Measurements from ENCODE around the gene MYO9A.

MYO9A gene

DNA sequence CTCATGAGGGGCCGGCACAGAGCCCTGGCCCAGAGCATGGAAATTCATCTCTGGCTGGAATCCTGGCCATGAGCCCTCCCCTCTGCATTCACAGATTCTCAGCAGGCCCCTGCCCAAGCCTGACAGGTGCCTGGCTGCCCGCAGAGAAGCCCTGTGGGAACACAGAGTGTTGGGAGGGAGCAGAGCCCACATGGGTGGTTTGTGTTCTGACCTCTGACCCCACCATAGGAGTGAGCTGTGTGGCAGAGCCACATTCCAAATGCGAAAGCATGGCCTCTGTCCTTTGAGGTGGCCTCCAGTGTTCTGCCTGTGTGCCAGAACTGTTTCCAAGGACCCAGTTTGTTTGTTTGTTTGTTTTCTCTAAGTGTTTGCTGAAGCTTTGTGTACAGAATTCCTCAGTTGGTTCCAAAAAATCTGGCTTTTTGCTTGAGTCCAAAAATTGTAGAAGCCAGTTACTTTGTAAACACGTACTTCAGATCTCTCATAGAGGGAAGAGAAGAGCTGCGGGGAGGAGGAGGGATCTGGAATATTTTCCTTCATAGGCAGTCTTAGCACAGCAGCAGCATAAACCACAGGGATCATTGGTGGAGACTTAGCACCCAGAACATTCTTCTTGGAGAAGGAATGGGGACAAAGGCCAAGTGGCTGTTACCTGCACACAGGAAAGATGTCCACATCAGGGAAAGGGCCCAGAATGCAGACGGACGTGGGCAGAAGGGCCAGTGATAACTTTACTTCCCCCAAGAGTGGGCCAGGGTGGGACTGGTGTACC lies 43.6 kb upstream of the MYO9A start:
- no peaks in the 10 kb centered on the region for H3K4me1 ChIP-seq (ENCODE audit: insufficient read depth, low read length)
- H3K27ac ChIP-seq (ENCODE audit: low read length): no peak overlapping the region
- DNase-seq (no peak), ATAC-seq (ENCODE audit: insufficient read depth, low read depth) (no peak)
- TF ChIP-seq, protein P1, sequence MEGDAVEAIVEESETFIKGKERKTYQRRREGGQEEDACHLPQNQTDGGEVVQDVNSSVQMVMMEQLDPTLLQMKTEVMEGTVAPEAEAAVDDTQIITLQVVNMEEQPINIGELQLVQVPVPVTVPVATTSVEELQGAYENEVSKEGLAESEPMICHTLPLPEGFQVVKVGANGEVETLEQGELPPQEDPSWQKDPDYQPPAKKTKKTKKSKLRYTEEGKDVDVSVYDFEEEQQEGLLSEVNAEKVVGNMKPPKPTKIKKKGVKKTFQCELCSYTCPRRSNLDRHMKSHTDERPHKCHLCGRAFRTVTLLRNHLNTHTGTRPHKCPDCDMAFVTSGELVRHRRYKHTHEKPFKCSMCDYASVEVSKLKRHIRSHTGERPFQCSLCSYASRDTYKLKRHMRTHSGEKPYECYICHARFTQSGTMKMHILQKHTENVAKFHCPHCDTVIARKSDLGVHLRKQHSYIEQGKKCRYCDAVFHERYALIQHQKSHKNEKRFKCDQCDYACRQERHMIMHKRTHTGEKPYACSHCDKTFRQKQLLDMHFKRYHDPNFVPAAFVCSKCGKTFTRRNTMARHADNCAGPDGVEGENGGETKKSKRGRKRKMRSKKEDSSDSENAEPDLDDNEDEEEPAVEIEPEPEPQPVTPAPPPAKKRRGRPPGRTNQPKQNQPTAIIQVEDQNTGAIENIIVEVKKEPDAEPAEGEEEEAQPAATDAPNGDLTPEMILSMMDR (IDR thresholded peaks at IDR 0.05; ENCODE audit: borderline replicate concordance, extremely low read depth, low read length, poor library complexity, severe bottlenecking): no peak
- TF ChIP-seq EZH2 (IDR thresholded peaks at IDR 0.05; ENCODE audit: borderline replicate concordance, low read depth, low read length, severe bottlenecking): no peak
- no peak overlapping the region for H3K4me2 ChIP-seq (ENCODE audit: insufficient read depth, low read length)
- H4K20me1 ChIP-seq (ENCODE audit: insufficient read depth, low read length): no peaks in the 10 kb centered on the region
- H3K9me3 ChIP-seq (ENCODE audit: insufficient read depth, low read length, severe bottlenecking): no peaks in the 10 kb centered on the region
- no peak overlapping the region for H2AFZ ChIP-seq (ENCODE audit: low read depth, low read length)
- H3K4me3 ChIP-seq (ENCODE audit: low read depth in 1 of 2, low read length in 2 of 2): no peak overlapping the region
- H3K79me2 ChIP-seq (ENCODE audit: insufficient read depth, low read length): no peaks in the 10 kb centered on the region
- H3K36me3 ChIP-seq (ENCODE audit: insufficient read depth, low read length): no peaks in the 10 kb centered on the region
- no peak overlapping the region for H3K9ac ChIP-seq (ENCODE audit: low read depth, low read length)
- no peaks in the 10 kb centered on the region for H3K27me3 ChIP-seq (ENCODE audit: insufficient read depth, low read length, poor library complexity)

DNA sequence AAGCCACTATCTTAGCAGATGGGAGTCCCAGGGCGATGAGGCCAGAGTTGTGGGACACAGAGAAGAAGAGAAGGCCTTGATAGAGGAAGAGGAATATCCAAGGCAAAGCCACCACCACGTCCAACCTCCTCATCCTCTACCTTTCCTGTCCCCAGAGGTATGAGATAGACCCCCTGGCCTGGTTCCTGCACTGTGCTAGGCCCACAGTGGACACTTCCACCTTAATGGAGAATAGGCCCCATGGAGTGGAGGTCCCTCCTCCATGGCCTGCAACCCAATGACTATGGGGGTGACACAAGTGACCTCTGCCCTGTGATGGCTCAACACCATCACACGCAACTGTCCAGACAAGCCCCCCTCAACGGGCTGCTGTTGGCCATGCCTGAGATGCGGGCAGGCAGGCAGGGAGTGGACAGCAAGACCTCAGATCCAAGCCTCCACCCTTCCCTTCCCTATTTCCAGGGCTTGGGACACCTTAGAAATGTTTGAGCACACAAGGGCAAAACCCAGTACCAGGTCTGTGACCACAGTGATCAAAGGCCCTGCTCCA lies 42.8 kb upstream of the MYO9A start:
- Histone ChIP-seq H2AFZ (ENCODE audit: low read depth, low read length) (no peak overlapping the region), H4K20me1 (ENCODE audit: insufficient read depth, low read length) (no peaks in the 10 kb centered on the region), H3K9me3 (ENCODE audit: insufficient read depth, low read length, severe bottlenecking) (no peaks in the 10 kb centered on the region), H3K27me3 (ENCODE audit: insufficient read depth, low read length, poor library complexity) (no peaks in the 10 kb centered on the region), H3K36me3 (ENCODE audit: insufficient read depth, low read length) (no peaks in the 10 kb centered on the region), H3K4me2 (ENCODE audit: insufficient read depth, low read length) (no peak overlapping the region), H3K79me2 (ENCODE audit: insufficient read depth, low read length) (no peaks in the 10 kb centered on the region), H3K4me1 (ENCODE audit: insufficient read depth, low read length) (no peaks in the 10 kb centered on the region), H3K4me3 (ENCODE audit: low read depth in 1 of 2, low read length in 2 of 2) (no peak overlapping the region), H3K27ac (ENCODE audit: low read length) (no peak overlapping the region), H3K9ac (ENCODE audit: low read depth, low read length) (no peak overlapping the region)
- ATAC-seq (ENCODE audit: insufficient read depth, low read depth) (no peak), DNase-seq (no peak)
- TF ChIP-seq EZH2 (IDR thresholded peaks at IDR 0.05; ENCODE audit: borderline replicate concordance, low read depth, low read length, severe bottlenecking): no peak
- TF ChIP-seq, protein P1 (IDR thresholded peaks at IDR 0.05; ENCODE audit: borderline replicate concordance, extremely low read depth, low read length, poor library complexity, severe bottlenecking): no peak

DNA sequence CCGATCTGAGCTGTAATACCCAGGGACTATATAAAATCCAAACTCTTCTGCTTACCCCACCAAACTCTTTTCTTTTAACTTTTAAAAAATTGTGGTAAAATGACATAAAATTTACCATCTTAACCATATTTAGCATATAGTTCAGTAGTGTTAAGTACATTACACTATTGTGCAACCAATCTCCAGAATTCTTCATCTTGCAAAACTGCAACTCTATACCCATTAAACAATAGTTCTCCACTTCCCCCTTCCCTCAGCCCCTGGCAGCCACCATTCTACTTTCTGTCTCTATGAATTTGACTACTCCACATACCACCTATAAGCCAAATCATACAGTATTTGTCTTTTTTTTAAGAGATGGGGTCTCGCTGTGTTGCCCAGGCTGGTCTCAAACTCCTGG lies 39.0 kb upstream of the MYO9A start:
- DNase-seq (no peak), ATAC-seq (ENCODE audit: insufficient read depth, low read depth) (no peak)
- Histone ChIP-seq H3K9me3 (ENCODE audit: insufficient read depth, low read length, severe bottlenecking) (no peaks in the 10 kb centered on the region), H3K36me3 (ENCODE audit: insufficient read depth, low read length) (no peaks in the 10 kb centered on the region), H2AFZ (ENCODE audit: low read depth, low read length) (no peak overlapping the region), H3K4me2 (ENCODE audit: insufficient read depth, low read length) (no peak overlapping the region), H3K9ac (ENCODE audit: low read depth, low read length) (no peak overlapping the region), H3K27me3 (ENCODE audit: insufficient read depth, low read length, poor library complexity) (no peaks in the 10 kb centered on the region), H4K20me1 (ENCODE audit: insufficient read depth, low read length) (no peaks in the 10 kb centered on the region), H3K27ac (ENCODE audit: low read length) (no peak overlapping the region), H3K4me1 (ENCODE audit: insufficient read depth, low read length) (no peaks in the 10 kb centered on the region), H3K79me2 (ENCODE audit: insufficient read depth, low read length) (no peaks in the 10 kb centered on the region), H3K4me3 (ENCODE audit: low read depth in 1 of 2, low read length in 2 of 2) (no peak overlapping the region)
- TF ChIP-seq, protein P1 (IDR thresholded peaks at IDR 0.05; ENCODE audit: borderline replicate concordance, extremely low read depth, low read length, poor library complexity, severe bottlenecking): no peak
- TF ChIP-seq EZH2 (IDR thresholded peaks at IDR 0.05; ENCODE audit: borderline replicate concordance, low read depth, low read length, severe bottlenecking): no peak
